GM04503 (cell line): ENCODE results near the gene OR4D5.

Experiments
- DNase-seq: peaks from one replicate; pipeline ENCODE4 v3.0.0-alpha.2; 2012; ENCODE audit warnings: low read depth

Gene OR4D5

DNA sequence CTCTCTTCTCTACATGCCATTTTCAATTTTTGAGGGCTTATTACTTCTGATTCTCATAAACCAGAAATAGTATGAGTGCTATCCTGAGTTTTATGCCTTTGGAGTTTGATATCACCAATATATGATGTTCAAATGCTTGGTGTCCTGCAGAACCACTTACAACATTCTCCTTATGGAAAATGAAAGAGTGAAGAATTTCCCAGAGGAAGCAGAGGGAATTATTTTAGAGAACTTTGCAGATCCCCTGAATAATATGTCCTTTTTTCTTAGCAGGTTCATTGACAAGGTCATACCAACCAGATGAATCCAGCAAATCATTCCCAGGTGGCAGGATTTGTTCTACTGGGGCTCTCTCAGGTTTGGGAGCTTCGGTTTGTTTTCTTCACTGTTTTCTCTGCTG is at the start of gene OR4D5:
Gene OR4D5, plus strand, starts transcription at position 301 of the 400 bp plus-strand sequence. Its CDS starts 0 bp downstream, at position 301.
- no peak for DNase-seq

DNA sequence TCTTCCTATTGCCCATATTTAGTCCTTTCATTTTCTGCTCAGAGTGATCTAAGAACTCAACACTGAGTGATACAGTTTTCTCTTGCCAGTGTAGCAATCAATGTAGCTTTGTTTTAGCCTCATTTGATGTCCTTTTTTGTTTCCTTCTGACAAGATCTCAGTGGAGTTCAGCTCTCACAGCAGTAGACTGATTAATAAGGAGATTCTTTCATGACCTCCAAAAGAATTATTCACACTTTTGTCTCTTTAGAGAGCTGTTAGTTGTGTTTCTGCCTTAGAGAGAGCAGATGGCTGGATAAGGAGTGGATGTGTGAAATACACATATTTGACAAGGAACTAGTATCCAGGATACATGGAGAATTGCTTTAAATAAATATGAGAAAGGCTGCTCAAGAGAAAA is 47.4 kb upstream of the OR4D5 start:
- DNase-seq, result no peak

DNA sequence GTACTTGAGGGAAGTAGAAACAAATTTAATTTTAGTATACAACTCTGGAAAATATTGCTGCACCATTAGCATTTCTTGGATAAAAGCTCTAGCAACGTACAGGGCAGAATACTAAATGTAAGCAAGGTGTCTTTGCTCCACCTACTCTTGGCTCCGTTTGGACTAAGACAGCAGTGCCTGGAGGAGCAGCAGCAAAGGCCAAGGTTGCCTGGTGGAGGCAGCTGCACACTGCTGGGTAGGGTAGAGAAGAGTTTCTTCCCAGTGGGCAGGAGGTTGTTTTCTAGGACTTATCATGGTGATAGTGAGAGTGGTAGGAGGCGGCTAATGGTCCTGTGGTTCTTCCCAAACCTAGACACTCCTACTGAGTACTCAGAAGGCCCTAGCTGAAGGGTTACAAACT is 39.6 kb upstream of the OR4D5 start:
- DNase-seq, result no peak

DNA sequence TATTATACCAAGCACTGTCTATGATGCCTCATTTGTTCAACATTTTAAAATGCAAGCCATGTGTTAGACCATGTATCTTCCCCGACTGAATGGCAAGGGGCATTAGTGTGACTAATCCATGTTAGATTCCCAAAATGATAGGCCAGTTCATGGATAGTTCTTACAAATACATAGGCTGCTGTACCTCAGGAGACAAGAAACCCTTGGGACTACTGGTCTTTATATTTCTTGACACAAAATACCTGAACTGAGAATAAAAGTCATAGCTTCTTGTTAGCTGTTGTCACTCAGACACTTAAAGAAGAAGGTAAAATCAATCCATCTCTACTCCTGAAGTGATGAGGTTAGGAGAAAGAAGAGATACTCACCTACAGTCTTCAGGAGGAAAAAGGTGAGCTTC is 37.5 kb upstream of the OR4D5 start, which contains the start of gene OR8D4:
Gene OR8D4, plus strand, starts transcription at position 301 of the 400 bp plus-strand sequence. CDS start 4,265 bp downstream, outside the sequence.
- no peak for DNase-seq

DNA sequence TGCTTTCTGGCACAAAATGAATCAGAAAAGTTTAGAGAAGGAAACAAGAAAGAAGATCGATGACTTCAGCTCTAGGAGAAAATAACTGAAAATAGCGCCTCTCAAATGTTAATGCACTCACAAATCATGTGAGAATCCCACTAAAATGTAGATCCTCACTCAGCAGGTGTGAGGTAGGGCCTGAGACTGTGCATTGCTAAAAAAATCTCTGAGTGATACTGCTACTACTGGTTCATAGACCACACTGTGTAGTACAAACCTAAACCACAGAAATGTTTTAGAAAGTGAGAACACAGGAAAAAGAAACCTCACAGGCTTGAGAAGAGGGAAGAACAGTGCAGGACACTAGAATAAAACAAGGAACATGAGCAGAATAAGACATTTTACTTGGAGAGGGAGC is 35.5 kb upstream of the OR4D5 start:
- no peak for DNase-seq

DNA sequence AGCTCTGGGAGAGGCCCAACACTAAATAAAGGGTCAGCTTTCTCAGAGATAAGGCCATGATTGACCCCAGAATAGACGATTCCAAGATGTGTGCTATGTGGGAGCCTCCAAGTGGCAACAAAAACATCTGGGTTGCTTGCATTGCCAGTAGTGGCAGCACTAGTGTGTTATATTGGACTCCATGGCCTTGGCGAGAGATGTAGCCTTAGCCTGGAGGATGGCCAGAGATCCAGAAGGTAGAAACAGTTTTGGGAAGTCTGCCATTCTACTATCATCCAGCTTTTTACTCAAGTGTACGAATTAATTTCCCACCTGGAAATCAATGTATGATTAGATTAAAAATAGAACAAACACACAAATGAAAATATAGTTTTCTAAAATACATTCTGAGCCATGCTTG is 34.5 kb upstream of the OR4D5 start:
- DNase-seq, result no peak

DNA sequence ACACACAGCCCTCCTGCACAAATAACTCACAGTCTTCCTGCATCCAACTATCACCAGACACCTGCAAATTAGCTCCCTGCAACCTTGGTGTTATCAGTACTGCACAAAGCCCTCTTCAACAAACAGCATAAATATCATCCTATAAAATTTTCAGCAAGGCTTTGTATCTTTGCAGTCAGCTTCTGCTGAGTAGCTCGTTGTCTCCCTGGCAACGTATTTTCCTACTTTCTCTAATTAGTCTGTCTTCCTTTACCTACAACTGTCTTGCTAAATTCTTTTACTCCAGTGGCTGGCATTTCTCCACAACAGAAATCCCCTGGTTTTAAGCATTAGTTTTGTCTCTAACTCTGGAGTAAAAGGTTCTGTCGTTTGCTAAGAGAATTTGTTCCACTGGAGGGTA is 33.6 kb upstream of the OR4D5 start:
- DNase-seq, result no peak

DNA sequence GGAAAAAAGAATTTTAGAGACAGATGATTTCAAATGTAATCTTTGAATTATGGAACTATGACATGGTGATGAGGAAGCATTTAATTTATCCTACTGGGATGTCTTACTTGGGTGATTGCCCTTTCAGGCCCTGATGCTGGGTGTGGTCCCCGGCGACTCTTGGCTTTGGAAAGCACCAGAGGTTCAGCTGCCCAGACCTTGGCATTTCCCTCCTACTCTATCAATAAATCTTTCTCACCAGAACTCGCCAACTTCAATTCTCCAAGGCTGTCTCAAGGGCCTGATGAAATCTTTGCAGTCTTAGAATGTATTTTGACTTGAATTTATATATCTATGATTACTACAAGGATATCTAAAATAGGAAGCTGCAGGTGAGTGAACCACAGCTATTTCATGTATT is 18.5 kb upstream of the OR4D5 start:
- no peak for DNase-seq

DNA sequence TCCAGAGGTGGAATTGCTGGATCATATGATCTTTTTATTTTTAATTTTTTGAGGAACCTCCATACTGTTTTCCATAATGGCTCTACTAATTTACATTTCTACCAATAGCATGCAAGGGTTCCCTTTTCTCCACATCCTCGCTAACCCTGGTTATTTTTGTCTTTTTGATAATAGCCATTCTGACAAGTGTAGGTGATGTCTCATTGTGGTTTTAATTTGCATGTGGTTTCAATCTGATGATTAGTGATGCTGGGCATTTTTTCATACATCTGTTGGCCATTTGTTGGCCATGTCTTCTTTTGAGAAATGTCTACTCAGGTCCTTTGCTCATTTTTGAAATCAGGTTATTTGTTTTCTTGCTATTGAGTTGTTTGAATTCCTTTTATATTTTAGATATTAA is 15.4 kb upstream of the OR4D5 start:
- DNase-seq, result no peak

DNA sequence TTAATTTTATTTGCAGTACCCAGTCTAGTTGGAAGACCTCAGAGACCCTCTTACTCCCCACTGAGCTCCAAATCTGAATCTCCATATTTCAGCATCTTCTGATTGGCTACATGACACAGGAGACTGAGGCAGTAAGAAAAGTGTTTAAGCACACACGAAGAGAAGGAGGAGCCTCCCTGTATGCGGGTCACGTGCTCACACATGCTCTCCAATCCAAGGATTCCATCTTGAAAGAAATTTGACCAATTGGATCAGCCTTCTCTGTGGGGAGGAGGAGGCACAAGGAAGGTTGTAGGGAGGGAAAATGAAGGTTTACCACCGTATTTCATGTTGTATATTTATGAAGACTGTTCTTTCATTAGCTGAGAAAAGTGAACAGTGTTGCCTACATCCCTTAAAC is 3.0 kb downstream of the OR4D5 start:
- DNase-seq, result no peak

DNA sequence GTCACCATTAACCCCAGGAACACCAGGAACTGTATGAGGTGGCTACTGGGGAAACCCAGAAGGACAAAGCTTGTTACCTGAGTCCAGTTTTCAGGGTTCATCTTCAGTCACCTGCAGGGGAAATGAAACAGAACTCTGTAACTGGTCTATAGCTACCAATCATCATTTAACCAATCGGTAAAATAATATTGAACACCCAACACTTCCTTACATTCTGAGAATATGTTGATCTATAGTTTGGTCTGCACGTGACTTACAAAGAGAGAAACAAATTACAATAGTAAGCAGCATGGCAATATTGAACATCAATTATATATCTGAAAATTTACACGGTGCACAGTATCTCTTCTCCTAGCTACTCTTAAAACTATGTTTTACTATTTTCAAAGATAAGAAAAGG is 4.3 kb downstream of the OR4D5 start, which contains the start of gene OR6T1:
Gene OR6T1, minus strand, starts transcription at position 101 of the 400 bp plus-strand sequence. Its CDS starts 0 bp downstream, at position 101.
- no peak for DNase-seq

DNA sequence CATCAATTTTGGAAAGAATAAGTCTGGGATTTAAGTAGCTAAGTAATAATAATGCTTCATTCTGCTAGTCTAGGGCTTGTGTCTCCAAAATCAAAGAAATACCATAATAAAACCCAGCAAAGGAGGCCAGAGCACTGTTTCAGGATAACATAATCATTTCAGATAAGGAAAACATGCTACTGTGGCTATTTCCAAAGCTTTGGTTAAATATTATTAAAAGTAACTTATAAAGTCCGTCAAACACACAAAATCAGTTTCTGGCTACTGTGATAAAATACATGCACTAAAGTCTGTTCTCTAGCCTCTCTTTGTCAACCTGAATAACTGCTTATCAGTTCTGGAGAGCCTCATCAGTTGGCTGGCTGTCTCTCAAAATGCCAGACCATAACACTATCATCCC is 5.7 kb downstream of the OR4D5 start:
- no peak for DNase-seq

DNA sequence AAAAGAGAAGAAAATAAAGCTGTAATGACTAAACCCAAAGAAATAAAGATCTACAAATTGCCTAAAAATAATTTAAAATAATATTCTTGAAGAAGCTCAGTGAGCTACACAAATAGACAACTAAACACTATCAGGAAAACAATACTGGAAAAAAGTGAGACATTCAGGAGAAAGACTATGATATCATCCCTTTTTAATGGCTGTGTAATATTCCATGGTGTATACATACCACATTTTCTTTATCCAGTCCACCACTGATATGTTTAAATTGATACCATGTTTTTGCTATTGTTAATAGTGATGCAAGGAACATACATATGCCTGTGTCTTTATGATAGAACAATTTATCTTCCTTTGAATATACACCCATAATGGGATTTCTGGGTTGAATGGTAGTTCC is 17.3 kb downstream of the OR4D5 start:
- no peak for DNase-seq

DNA sequence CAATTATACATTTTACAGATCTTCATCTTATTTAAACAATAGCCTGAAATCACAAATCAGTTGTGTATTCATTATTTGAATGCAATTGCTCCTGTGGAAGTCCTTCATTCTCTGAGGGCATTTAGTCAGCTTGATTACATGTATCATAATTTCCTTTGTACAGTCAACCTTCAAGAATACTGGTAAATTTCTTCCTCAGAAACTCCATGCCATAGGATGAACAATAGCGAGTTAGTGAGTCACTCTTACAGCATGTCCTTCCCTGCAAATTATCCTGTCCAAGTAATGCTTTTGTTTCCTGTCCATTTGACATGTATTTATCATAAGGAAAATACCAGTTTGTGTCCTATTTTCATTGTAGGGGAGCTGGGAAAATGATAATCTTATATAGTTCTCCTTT is 34.4 kb downstream of the OR4D5 start:
- peak; percentile 27 for DNase-seq

DNA sequence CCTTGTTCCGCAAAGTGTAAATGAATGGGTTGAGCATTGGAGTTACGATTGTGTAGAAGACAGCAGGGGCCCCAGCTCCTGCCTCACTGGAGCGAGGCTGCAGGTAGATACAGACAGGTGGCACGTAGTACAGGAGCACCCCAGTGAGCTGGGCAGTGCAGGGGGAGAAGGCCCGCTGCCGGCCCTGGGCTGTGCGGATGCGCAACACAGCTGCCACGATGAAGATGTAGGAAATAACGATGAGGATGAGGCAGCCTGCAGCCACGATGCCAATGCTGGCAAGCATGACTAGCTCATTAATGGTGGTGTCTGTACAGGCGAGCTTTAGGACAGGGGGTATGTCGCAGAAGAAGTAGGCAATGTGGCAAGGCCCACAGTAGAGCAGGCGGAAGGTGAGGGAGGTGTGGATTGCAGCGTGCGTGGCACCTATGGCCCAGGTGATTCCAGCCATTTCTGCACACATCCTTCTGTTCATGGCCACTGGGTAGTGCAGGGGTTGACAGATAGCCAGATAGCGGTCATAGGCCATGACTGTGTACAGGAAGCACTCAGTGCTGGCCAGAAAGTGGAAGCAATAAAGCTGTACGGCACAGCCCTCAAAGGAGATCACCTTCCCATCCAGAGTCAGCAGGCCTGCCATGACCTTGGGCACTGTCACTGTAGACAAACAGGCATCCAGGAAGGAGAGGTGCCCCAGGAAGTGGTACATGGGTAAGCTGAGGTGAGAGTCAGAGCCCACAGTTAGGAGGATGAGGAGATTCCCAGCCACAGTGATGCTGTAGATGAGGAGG is 37.5 kb downstream of the OR4D5 start:
- DNase-seq, result no peak

DNA sequence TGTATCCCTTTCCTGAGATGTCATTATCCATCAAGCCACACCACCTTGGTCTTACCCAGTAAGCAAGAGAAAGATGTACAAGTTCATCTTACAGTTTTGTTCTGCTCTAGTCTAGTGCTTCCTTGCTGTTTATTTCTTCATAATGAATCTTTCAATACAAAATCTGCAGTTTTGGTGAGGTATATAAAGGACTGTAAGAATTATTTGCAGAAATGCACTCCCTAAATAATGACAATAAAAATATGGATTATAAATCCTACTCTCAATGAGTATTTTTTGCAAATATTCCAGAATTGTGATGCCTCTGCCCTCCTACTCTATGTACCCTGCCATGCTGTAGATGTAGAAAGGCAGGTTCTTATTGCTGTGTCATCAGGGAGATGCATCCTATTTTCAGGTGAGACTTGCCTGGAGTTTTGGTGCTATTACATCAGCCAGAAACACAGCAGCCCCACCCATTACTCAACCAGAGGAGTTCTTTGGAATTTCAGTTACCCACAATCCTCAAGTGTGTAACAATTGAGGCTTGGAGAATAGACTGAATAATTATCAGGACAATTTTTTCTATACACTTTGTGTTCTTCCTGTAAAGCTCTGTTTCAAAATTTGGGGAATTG is 38.4 kb downstream of the OR4D5 start, which contains the start of gene OR10S1:
Gene OR10S1, minus strand, starts transcription at position 51 of the 617 bp plus-strand sequence. CDS start 117 bp downstream, outside the sequence.
- DNase-seq, result no peak

DNA sequence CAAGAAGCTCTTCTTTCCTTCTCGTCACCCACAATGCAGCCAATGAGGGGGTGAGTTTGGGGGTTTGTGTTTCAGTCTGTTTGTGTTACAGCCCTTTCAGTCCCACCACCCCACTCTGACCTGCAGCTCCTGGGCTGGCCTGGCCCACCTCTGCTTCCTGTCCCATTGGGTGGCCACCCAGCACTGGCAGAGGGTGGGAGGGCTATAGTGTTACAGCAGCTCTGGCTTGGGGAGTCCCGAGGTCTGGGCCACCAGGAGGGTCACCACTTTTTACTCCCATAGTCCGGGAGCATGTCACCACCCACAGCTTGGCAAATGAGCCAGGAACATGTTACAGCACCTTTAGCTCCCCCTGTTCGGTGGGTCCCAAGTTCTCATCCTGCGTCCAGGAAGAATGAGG is 39.9 kb downstream of the OR4D5 start:
- DNase-seq, result no peak
